Measurements from ENCODE around the gene NOP16. TPM values are rescaled to one million over a fixed set of nuclear protein-coding genes. Genes with fewer than 3 reads are reported as not detected.

Gene NOP16
- total and polyA plus RNA-seq, 9 donors = 8.9 to 27.0 (median 16.3) TPM

GRCh38 chr5:176392526-176392925, 4.1 kb upstream of the NOP16 start:
- no peak for TF ChIP-seq EP300 (IDR thresholded peaks at IDR 0.05)
- no peak for TF ChIP-seq POLR2A (IDR thresholded peaks at IDR 0.05)
- no peak for TF ChIP-seq CTCF (IDR thresholded peaks at IDR 0.05)
- Histone ChIP-seq H3K27ac (no peak overlapping the region), H3K4me3 (no peak overlapping the region), H3K4me1 (ENCODE audit: insufficient read depth) (peaks cover 17% of the 10 kb centered on the region), H3K27me3 (no peaks in the 10 kb centered on the region), H3K36me3 (no peaks in the 10 kb centered on the region), H3K9me3 (no peaks in the 10 kb centered on the region)
- DNase-seq = peak in 1 of 5 donors; percentile 51
- WGBS, 3 donors = 58 to 72% (median 64%) methylated on average over 11 of the region's 11 CpGs
- intact Hi-C loops (cut with DNase I) = no loop called here

GRCh38 chr5:176391999-176392398, 3.6 kb upstream of the NOP16 start:
- 65 to 73% (median 71%) methylated on average over 4 of the region's 4 CpGs for WGBS, 3 donors
- no peaks in the 10 kb centered on the region for H3K36me3 ChIP-seq
- TF ChIP-seq EP300 (IDR thresholded peaks at IDR 0.05) (no peak), CTCF (IDR thresholded peaks at IDR 0.05) (no peak), POLR2A (IDR thresholded peaks at IDR 0.05) (no peak)
- H3K4me1 ChIP-seq (ENCODE audit: insufficient read depth) = peaks cover 21% of the 10 kb centered on the region
- H3K9me3 ChIP-seq = no peaks in the 10 kb centered on the region
- intact Hi-C loops (cut with DNase I) = no loop called here
- no peak overlapping the region for H3K27ac ChIP-seq
- H3K4me3 ChIP-seq = no peak overlapping the region
- no peaks in the 10 kb centered on the region for H3K27me3 ChIP-seq
- DNase-seq = peak in 1 of 5 donors; percentile 5

GRCh38 chr5:176391479-176391878, 3.1 kb upstream of the NOP16 start:
- Histone ChIP-seq H3K27ac (no peak overlapping the region), H3K4me3 (no peak overlapping the region), H3K36me3 (no peaks in the 10 kb centered on the region), H3K9me3 (no peaks in the 10 kb centered on the region), H3K27me3 (no peaks in the 10 kb centered on the region), H3K4me1 (ENCODE audit: insufficient read depth) (peaks cover 19% of the 10 kb centered on the region)
- DNase-seq = no peak
- TF ChIP-seq EP300 (IDR thresholded peaks at IDR 0.05) (no peak), POLR2A (IDR thresholded peaks at IDR 0.05) (no peak), CTCF (IDR thresholded peaks at IDR 0.05) (no peak)
- intact Hi-C loops (cut with DNase I) = no loop called here
- WGBS, 3 donors = 89 to 92% (median 90%) methylated on average over 4 of the region's 4 CpGs

- WGBS, 3 donors = 26 to 27% (median 27%) methylated on average over 41 of the region's 41 CpGs
- intact Hi-C loops (cut with DNase I) = loop anchor here in 1 of 4 donors (2.0 kb wide), 1 partner anchor 59 kb away; the partner anchor contains the start of gene FAF2
- peaks cover 7% of the 10 kb centered on the region for H3K4me1 ChIP-seq (ENCODE audit: insufficient read depth)
- H3K27me3 ChIP-seq = no peaks in the 10 kb centered on the region
- no peaks in the 10 kb centered on the region for H3K9me3 ChIP-seq
- DNase-seq = peak in 1 of 5 donors; percentile 6
- peak overlapping the region; percentile 84 to 95 for H3K27ac ChIP-seq
- H3K4me3 ChIP-seq = peak overlapping the region; percentile 76
- H3K36me3 ChIP-seq = no peaks in the 10 kb centered on the region
- no peak for TF ChIP-seq CTCF (IDR thresholded peaks at IDR 0.05)
- TF ChIP-seq POLR2A (IDR thresholded peaks at IDR 0.05) = peak; percentile 79
Observed at GRCh38 chr5:176389135-176390123, 1.0 kb upstream of the NOP16 start.

Data from ovary (tissue), 9 donors.